ENCODE data around the gene MYO1D. TPM values are rescaled to one million over a fixed set of nuclear protein-coding genes. Genes with fewer than 3 reads are reported as not detected.

The MYO1D gene
- total and polyA plus RNA-seq, 2 donors (not counting 1 experiment from before 2014, with no cell fraction given), result 5.4 to 26.7 TPM

GRCh38 chr17:32493571-32493970 is 383.4 kb downstream of the MYO1D start:
- Mint-ChIP-seq H3K4me3 (no peak overlapping the region), H3K27me3 (no peaks in the 10 kb centered on the region), H3K9me3 (ENCODE audit: insufficient read depth) (no peaks in the 10 kb centered on the region), H3K27ac (peak overlapping the region; percentile 20), H3K4me1 (peaks cover 68% of the 10 kb centered on the region)
- H3K4me2 ChIP-seq (replicated peaks; ENCODE audit: low read depth, low read length, poor library complexity, severe bottlenecking), result peak overlapping the region; percentile 96
- no peak for ATAC-seq (ENCODE audit: low read depth)
- H3K27me3 ChIP-seq (replicated peaks in 1 of 4; ENCODE audit: control extremely low read depth in 1 of 4, control insufficient read depth in 3 of 4, insufficient read depth in 4 of 4, low read length in 3 of 4), result no peaks in the 10 kb centered on the region
- peaks cover 0 to 7% of the 10 kb centered on the region in 2 experiments for H3K36me3 ChIP-seq (replicated peaks in 1 of 2; ENCODE audit: control extremely low read depth in 1 of 2, control insufficient read depth in 1 of 2, extremely low read depth in 1 of 2, insufficient read depth in 2 of 2, low read length in 1 of 2)
- no peak overlapping the region for H2AFZ ChIP-seq (ENCODE audit: insufficient read depth, low read depth, low read length, poor library complexity, severe bottlenecking)
- H3K4me1 ChIP-seq (ENCODE audit: control insufficient read depth in 2 of 2, insufficient read depth in 2 of 2, low read length in 2 of 2), result peaks cover 69 to 77% of the 10 kb centered on the region in 2 donors
- H3K9me3 ChIP-seq (ENCODE audit: control extremely low read depth in 1 of 3, control insufficient read depth in 2 of 3, insufficient read depth in 1 of 3, low read length in 2 of 3), result peaks cover 0 to 5% (median 0%) of the 10 kb centered on the region in 3 donors
- peaks cover 6% of the 10 kb centered on the region for H4K20me1 ChIP-seq (ENCODE audit: control insufficient read depth, insufficient read depth, low read length, poor library complexity, severe bottlenecking)
- intact Hi-C loops (cut with micrococcal nuclease), result no loop called here
- WGBS (ENCODE audit: insufficient coverage), result 98% methylated on average over 15 of the region's 15 CpGs
- ChIA-PET CTCF (no interaction called here), POLR2A (no interaction called here)
- DNase-seq, result no peak
- H3K27ac ChIP-seq (ENCODE audit: low read length in 2 of 2), result no peak overlapping the region
- peaks cover 46% of the 10 kb centered on the region for H3K79me2 ChIP-seq (ENCODE audit: control insufficient read depth, insufficient read depth, low read length)
- no peak overlapping the region for H3K4me3 ChIP-seq (ENCODE audit: control extremely low read depth in 1 of 5, extremely low read depth in 1 of 5, insufficient read depth in 1 of 5, low read depth in 2 of 5, low read length in 4 of 5)
- TF ChIP-seq EZH2 (IDR thresholded peaks at IDR 0.05; ENCODE audit: borderline replicate concordance, insufficient read depth, low read depth, low read length, poor library complexity, severe bottlenecking), result no peak
- no peak for TF ChIP-seq CTCF (IDR thresholded peaks at IDR 0.05)
- H3K9ac ChIP-seq (ENCODE audit: low read length), result no peak overlapping the region

DNA sequence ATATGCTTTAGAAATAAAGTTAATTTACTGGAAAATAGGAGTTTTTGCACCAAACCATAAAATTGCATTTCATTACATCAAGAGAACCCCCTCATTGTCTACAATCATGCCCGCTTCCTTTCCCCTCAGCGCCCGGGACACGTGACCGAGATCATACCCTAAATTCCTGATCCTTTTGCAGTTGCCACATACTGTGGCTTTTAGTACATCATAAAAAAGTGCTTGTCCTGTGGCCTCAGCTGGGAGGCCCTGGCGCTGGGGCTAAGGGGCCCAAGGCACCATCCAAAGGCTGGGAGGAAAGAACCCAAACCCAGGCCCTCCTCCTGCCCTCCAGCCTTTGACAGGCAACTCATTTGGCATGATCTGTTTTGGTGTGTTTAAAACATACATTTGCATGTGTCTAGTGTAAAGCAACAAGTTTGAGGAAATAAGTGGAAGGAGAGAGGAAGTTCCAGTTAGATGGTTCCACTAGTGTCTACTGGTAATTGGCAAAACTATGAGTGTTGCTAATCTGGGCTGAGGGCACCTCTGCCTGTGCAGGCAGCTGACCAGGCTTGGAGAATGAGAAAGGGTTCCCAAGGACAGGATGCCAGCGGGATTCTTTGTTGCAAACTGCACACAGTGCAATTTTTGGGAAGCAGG is 384.2 kb downstream of the MYO1D start:
- CTCF ChIA-PET, result interaction anchor here (1.3 to 2.2 kb wide), 3 partner anchors 9 to 72 kb away, joined by 3 to 7 read pairs (median 6); no protein-coding TSS in a partner anchor
- H3K9me3 Mint-ChIP-seq (ENCODE audit: insufficient read depth), result no peaks in the 10 kb centered on the region
- H3K4me1 ChIP-seq (ENCODE audit: control insufficient read depth in 2 of 2, insufficient read depth in 2 of 2, low read length in 2 of 2), result peaks cover 77 to 85% of the 10 kb centered on the region in 2 donors
- peaks cover 11% of the 10 kb centered on the region for H4K20me1 ChIP-seq (ENCODE audit: control insufficient read depth, insufficient read depth, low read length, poor library complexity, severe bottlenecking)
- no peaks in the 10 kb centered on the region for H3K27me3 ChIP-seq (replicated peaks in 1 of 4; ENCODE audit: control extremely low read depth in 1 of 4, control insufficient read depth in 3 of 4, insufficient read depth in 4 of 4, low read length in 3 of 4)
- H3K4me3 Mint-ChIP-seq, result peak overlapping the region; percentile 78
- peak overlapping the region; percentile 30 to 78 for H3K27ac ChIP-seq (ENCODE audit: low read length in 2 of 2)
- peaks cover 75% of the 10 kb centered on the region for H3K4me1 Mint-ChIP-seq
- intact Hi-C loops (cut with micrococcal nuclease), result no loop called here
- ATAC-seq (ENCODE audit: low read depth) (peak; percentile 40), DNase-seq (peak; percentile 38)
- H3K36me3 ChIP-seq (replicated peaks in 1 of 2; ENCODE audit: control extremely low read depth in 1 of 2, control insufficient read depth in 1 of 2, extremely low read depth in 1 of 2, insufficient read depth in 2 of 2, low read length in 1 of 2), result peaks cover 0 to 11% of the 10 kb centered on the region in 2 experiments
- peaks cover 0 to 5% (median 0%) of the 10 kb centered on the region in 3 donors for H3K9me3 ChIP-seq (ENCODE audit: control extremely low read depth in 1 of 3, control insufficient read depth in 2 of 3, insufficient read depth in 1 of 3, low read length in 2 of 3)
- no peak for TF ChIP-seq EZH2 (IDR thresholded peaks at IDR 0.05; ENCODE audit: borderline replicate concordance, insufficient read depth, low read depth, low read length, poor library complexity, severe bottlenecking)
- no peak for TF ChIP-seq CTCF (IDR thresholded peaks at IDR 0.05)
- no peak overlapping the region for H3K4me3 ChIP-seq (ENCODE audit: control extremely low read depth in 1 of 5, extremely low read depth in 1 of 5, insufficient read depth in 1 of 5, low read depth in 2 of 5, low read length in 4 of 5)
- H3K79me2 ChIP-seq (ENCODE audit: control insufficient read depth, insufficient read depth, low read length), result peaks cover 49% of the 10 kb centered on the region
- peak overlapping the region; percentile 96 for H3K4me2 ChIP-seq (replicated peaks; ENCODE audit: low read depth, low read length, poor library complexity, severe bottlenecking)
- peak overlapping the region; percentile 83 for H3K27ac Mint-ChIP-seq
- H2AFZ ChIP-seq (ENCODE audit: insufficient read depth, low read depth, low read length, poor library complexity, severe bottlenecking), result no peak overlapping the region
- no peaks in the 10 kb centered on the region for H3K27me3 Mint-ChIP-seq
- H3K9ac ChIP-seq (ENCODE audit: low read length), result no peak overlapping the region
- WGBS (ENCODE audit: insufficient coverage), result 58% methylated on average over 7 of the region's 7 CpGs
- POLR2A ChIA-PET, result interaction anchor here (2.5 kb wide), 1 partner anchor 31 kb away, joined by 9 read pairs; no protein-coding TSS in a partner anchor
